GM21723 (cell line): Measurements from ENCODE around the gene DNASE2B.

Experiments used
- ATAC-seq: cut with Tn5 transposase; IDR thresholded peaks from one replicate; pipeline ENCODE4 v1.9.1; 2021; ENCODE audit warnings: mild to moderate bottlenecking, moderate library complexity; ENCODE audit not compliant: unreplicated experiment

The DNASE2B gene

DNA sequence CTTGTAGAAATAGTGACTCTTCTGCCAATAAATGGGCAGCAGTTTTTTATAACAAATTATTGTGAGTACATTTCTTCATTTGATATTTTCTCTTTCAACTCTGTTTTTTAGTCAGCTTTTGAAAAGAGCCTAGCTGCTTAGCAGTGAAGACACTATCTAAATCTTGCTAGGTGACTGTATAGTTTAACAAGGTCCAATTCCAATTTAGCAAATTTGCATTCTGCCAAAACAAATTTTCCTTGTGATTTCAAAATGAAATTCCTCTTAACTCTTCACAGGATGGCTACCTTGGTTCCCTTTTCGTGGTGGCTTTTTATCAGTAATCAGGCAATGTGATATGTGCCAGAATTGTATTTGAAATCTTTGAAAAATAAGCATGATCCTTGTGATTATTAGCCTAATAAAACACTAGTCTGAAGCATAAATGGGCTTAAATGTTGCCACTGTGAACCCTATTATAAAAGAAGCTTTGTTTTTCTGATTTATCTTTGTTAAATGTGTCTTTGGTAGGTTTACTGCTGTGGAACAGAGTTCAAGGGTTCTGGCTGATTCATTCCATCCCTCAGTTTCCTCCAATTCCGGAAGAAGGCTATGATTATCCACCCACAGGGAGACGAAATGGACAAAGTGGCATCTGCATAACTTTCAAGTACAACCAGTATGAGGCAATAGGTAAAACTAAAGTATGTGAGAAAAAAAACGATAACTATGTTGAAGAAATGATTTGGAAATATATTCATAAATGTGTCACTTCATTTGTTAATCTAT is 12.2 kb downstream of the DNASE2B start:
- no peak for ATAC-seq

DNA sequence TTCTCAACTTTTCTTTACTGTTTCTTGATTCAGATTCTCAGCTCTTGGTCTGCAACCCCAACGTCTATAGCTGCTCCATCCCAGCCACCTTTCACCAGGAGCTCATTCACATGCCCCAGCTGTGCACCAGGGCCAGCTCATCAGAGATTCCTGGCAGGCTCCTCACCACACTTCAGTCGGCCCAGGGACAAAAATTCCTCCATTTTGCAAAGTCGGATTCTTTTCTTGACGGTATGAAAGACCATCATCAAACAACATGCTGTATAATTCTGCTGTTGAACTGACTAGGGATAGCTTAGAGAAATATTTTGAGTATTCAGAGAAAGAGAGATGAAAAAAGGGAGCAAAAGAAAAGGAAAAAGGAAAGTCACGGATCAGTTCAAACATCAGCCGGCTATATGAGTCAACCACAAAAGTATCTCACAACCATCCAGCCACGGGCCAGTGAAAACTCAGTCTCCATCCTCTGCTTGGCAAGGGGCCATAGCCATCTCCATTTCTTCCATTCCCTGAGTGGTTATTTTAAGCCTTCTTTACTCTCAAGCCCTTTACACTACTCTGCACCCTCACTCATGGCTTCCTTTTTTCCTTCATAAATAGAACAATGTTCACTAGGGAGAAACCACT is 14.1 kb downstream of the DNASE2B start:
- ATAC-seq = no peak

DNA sequence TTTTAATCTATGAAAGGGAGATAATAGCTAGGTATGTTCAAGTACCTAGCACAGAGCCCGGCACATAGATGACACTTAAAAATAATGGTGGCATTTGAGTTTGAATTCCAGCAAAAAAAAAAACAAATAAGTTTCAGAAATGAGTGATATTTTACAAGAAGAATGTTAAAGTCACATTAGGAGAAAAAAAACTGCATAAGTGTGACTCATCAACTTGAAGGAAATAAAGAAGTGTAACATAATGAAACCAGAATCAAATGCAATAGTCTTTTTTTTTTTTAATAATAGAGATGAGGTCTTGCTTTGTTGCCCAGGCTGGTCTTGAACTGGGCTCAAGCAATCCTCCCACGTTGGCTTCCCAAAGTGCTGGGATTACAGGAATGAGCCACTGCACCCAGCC is 17.1 kb downstream of the DNASE2B start:
- ATAC-seq = no peak

DNA sequence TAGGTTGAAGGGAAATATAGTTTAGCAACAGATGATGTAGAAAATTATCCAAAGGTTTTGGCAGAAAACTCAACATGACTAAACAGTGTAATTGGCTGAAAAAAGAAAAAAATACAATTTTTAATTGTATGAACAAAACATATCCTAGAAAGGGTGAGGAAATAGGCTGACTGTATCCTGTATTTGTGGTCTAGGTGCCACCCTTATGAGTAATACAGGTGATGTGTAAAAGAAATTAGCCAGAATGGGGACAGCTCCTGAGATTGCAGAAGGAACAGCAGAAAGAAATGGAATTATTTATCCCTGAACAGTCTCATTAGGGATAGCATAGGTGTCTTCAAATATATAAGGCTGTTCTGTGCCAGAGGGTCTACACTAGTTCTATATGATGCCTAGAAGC is 24.6 kb downstream of the DNASE2B start:
- ATAC-seq = no peak

DNA sequence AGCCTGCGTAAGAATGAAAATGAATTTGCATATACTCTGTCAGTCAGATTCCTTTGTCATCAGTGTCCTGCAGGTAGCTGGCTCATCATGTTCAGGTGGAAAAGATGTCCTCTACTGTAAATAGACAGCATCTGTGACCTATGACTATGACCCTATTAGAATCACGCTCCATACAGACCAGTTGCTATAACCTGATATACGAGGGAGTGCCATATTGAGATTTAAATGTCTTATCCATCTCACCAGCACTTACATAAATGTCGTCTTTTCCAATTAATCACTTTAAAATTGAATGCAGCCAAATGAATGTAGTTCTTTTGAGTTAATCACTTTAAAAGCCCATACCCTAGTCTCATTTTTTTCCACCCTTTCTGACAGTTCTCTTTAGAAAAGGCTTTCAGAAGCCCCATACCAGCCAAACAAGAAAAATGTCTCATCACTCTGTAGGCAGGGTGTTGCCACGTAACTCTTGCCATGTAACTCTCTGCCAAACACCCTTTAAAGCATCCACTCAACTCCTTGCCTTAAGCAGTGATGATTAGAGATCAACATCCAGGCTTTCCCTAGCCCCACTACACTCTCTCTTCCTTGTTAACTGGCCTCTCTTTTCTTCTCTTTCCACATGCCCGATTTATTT is 26.3 kb downstream of the DNASE2B start:
- no peak for ATAC-seq

DNA sequence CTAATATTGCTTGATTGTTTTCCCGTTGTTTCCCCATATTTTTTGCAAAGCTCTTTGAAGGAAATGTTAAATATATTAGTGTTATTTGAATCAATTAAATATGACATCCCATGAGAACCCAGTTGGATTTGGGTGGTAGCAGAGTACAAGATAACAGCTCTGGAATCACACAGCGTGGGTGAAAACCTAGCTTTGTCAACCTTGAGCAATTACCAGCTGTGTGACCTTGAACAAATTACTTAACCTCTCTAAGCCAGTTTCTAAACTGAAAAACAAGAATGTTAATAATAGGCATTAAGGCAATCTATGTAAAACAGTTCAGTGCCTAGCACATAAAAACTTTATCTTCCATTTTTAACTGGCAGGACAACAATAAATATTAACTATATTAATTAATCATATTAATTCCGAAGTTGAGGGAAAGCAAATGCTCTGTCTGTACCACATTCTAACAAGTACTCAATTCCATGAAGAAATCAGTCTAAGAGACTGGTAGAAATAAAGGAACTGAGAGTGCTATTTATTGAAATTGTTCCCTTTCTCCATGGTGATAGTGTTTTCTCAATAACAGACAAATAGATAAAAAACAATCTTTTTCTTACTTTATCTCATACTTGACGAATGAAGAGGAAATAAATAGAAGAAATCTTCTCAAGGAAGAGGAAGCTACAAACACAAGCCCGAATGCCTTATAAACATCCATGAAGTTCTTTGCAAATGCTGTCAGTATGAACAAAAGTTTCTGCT is 27.0 kb downstream of the DNASE2B start:
- ATAC-seq = no peak

DNA sequence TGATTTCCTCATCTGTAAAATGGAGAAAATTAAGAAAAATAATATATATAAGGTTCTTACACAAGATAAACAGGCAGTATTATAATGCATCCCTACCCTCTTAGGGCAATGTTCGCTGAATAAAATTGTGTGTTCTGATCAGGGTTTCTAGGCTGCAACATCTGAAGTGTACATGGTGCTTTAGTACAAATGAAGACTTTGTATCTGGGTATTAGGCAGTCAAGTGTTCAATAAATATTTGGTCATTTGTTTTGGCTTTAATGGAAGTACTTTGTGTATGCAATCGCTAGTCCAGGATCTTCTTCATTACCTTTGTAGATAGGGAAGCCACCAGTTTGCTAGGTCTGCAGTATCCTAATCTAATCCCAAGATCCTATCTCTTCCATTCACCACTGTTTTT is 28.1 kb downstream of the DNASE2B start:
- ATAC-seq = no peak

DNA sequence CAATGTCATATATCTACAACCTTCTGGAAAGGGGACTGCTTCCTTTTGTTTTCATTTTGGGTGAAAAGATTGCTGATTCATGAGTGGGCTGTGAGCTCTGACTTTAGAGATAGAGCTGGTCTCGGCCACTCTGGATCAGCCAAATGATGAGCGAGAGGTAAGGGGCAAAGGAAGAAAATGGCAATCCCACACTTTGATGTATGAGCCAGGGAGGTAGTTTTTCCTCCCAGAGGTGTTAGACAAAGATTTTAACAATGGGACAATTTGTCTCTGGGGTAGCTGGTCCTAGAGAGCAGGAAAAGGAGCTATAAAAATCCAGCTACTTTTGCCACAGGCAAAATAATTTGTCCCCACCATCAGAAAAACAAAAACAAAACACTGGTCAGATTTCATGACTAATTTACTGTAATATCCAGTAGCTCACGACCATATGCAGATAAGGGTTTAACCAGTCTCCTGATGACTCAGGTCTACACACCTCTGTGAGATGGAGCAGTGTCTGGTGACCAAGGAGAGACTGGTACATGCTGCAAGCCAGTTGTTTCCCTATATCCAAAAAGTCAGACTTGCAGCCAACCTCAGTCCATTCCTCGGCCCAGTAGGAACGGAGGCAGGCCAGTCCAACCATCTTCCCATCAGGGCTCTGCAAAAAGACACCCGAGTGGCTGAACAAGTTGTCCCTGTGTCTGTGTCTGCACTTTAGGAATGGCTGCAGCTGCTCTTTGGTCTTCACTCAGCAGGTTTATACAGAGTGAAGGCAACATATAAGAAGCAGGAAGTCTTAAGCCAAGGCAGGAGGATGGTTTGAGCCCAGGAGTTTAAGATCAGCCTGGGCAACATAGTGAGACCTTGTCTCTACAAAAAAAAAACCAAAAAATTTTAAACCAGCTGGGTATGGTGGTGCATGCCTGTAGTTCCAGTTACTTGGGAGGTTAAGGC is 29.2 kb downstream of the DNASE2B start:
- ATAC-seq = no peak

DNA sequence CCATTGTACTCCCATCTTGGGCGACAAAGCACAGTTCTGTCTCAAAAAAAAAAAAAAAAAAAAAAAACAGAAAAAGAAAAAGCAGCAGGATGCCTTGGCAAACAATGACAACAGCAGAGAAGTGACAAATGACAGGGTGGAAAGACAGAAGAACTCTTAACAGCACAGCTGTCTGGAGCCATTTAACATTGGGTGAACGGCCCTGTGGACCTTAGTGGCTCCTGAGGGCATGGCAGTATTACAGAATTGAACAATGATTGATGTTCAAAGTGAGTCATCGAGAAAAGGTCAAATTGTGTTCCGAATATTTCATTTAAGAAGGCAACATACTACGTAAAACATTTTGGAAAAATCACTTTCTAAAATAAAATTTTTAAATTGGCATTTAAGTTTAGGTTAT is 30.0 kb downstream of the DNASE2B start:
- no peak for ATAC-seq

DNA sequence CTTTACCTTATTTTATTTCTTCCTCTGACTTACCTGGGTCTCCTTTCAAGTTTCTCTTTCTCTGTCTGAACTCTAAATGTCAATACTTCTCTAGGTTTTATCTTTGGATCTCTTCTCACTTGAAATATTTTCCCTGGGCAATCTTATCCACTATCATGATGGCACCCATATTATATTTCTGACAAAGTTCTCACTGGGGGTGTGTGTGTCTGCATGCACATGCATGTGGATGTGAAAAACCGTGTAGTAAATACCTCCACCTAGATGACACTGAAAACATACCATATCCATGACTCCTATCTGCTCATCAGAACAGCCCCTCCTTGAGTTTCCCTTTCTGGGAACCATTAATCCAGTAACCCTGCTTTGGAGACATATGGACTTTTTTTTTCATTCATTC is 30.9 kb downstream of the DNASE2B start:
- no peak for ATAC-seq

DNA sequence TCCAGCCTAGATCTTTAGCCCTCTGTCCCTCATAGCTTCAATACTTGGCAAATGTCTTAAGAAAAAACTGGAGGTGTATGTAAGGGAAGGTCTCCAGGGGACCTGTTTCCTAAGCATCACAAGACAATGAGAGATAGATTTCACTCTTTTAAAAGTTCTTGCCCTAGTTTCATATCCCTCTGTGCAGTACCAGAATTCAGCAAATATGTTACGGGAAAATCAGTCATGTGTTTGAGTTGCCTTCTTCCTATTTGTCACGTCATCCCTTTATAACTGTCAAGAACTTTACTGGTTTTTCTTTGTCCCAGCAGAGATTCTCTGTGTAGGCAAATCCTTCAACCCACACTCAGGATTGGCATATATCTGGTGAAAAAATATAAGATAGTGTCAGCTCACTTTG is 32.3 kb downstream of the DNASE2B start:
- no peak for ATAC-seq

DNA sequence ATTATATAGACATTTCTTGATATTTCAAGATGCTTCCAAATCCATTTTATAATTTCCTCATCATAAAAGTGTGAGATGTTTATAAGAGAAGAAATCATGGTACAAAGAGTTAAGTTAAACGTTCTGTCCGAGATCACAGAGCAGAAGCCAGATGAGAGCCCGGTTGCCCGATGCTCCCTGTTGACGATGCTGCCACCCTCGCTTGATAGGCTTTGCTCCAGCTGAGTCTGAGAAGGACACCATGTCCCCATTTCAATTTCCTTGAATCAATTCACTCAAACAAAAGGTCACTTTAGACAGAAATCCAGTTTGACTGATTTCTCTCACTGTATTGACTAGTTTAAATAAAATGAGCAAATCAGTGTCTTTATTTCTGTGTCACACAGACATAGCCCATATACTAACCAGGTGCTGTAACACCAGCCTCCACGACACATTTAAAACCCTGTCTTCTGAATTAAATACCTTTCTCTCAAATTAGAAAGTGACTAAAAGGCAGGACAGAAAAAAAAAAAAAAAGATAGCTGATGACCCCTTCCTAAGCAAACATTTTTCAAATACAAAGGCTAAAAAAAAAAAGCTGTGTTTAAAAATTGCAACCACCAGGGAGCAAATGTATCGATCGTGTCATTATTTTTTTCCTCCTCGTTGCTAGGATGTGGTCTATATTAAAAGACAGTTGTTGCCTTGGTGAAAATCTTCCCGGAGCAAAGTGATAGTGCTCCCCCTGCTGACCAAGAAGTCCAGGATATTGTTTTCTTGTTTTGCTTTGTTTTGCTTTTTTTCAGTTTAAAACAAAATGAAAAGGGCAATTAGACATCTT is 35.2 kb downstream of the DNASE2B start:
- peak; percentile 51 for ATAC-seq

DNA sequence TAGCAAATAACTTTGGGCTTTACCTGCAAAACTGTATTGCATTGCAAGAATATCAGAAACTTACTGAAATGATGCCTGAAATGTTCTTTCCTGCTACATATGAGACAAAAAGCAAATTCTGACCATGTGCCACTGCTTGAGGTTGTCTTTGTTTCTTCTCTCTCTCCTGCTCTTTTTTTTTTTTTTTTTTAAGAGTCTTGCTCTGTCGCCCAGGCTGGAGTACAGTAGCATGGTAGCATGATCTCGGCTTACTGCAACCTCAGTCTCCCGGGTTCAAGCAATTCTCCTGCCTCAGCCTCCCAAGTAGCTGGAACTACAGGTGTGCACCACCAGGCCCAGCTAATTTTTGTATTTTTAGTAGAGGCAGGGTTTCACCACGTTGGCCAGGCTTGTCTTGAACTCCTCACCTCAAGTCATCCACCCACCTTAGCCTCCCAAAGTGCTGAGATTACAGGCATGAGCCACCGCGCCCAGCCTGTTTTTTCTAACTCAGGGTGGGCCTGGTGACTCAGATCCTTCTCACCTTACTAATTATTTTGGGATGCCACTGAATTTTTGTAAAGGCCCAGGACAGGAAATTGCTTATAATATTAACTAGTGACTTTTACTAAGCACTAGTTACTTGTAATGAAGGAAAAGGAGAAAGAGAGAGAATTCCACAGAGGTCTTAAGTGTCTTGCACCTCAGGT is 35.9 kb downstream of the DNASE2B start:
- ATAC-seq = no peak

DNA sequence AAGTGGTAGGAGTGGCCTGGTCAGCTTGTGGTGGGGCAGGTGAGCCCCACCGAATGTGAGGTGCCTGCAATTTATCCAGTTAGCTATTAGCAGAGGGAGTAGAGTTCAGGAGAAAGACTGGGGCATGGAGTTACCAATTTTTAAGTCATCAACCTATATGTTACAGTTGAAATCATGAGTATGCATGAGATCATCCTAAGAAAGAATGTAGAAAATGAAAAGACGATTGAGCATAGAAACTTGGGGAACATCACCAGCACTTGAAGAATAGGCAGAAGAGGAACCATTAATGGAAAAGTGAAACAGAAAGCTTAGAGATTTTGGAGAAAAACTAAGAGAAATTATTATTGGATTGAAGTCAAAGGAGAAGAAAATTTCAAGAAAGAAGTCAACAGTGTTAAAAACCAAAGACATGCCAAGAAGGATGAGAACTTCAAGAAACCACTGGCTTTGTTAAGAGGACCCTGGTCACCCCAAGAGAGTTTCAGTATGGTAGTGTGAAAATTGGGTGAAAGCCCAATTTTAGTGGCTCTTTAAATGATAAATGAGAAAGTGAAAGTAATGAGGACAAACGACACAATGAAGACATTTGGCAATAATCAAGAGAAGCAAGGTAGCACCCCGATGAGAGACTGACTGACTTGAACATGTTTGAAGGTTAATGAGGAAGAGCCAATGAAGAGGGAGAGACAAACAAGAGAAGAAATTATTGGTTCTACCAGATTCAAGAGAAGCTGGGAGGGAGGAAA is 36.7 kb downstream of the DNASE2B start:
- no peak for ATAC-seq

DNA sequence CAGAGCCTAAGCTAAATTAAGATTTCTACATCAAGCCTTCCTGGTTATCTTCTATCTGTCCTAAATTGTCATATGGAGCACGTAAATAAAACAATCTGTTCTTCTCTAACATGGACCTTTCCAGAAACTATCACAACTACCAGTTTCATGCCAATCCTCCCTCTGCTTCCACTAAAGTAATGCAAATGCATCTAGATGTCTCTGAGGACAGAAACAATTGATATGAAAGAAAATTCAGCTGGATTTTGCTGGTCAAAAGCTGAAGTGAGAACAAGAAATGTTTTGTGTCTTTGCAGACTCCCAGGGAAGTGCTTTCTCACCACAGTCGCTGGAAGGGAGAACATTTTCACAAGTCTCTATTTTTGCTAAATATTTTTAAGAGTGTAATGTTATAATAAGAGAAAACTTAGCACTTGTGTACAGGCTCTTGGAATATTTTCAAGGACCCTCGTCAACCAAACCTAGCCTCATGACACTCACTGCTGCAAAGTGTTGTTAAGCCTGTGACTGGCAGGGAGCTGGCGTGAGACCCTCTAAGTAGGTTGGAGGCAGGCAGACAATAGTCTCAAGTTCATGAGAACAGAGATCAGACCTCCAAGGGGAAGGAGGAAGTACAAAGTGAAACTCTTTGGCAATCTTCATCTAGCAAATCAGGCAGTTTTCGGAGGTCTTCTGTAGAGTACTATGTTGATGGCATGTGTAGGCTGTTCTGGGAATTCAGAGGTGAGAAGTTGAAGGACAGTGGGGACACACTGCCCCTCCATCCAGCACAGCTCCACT is 38.8 kb downstream of the DNASE2B start:
- ATAC-seq = peak; percentile 54

DNA sequence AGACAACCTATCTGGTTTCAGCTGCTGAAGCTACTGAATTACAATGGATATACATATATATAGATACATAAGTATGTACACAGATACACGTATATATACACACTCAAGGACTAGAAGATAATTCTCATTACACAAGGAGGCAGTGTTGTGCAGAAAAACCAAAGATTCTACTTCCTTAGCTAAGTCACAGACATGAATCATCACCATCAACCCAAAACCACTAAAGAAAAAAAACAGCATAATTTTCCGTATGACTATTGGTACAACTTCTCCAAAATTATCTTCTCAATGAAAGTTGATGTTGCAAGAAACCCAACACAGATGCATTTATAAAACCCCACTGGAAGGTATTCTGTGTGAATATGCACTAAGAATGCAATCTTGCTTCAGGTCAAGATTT is 44.0 kb downstream of the DNASE2B start:
- ATAC-seq = peak; percentile 99
